GM12801 (cell line): Measurements from ENCODE around the gene FOXN3.

Source experiments
- TF ChIP-seq, protein P1 (sequence below): IDR thresholded peaks from one replicate; pipeline ENCODE4 v1.5.1; 2011; ENCODE audit warnings: control low read depth; ENCODE audit not compliant: insufficient read length; ENCODE audit errors: extremely low read depth

FOXN3 gene

DNA sequence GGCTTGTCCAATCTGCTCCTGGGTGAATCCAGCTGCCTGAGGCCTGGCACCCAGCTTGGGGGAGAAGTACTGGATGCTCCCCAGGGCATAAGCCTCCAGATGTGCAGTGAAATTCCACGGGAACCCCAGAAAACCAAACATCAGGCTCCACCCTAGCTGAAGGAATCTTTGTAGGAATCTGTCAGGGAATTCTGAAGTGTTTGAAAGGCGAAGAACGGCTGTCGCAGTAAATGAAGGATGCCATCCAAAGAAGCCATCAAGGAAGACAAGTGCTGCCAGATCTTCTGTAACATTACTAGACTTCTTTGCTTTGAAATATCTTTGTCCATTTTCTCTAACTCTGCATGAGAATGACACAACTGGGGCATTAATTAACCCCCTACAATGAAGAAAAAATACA, 219.4 kb downstream of the FOXN3 start:
- TF ChIP-seq, protein P1, sequence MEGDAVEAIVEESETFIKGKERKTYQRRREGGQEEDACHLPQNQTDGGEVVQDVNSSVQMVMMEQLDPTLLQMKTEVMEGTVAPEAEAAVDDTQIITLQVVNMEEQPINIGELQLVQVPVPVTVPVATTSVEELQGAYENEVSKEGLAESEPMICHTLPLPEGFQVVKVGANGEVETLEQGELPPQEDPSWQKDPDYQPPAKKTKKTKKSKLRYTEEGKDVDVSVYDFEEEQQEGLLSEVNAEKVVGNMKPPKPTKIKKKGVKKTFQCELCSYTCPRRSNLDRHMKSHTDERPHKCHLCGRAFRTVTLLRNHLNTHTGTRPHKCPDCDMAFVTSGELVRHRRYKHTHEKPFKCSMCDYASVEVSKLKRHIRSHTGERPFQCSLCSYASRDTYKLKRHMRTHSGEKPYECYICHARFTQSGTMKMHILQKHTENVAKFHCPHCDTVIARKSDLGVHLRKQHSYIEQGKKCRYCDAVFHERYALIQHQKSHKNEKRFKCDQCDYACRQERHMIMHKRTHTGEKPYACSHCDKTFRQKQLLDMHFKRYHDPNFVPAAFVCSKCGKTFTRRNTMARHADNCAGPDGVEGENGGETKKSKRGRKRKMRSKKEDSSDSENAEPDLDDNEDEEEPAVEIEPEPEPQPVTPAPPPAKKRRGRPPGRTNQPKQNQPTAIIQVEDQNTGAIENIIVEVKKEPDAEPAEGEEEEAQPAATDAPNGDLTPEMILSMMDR = no peak

DNA sequence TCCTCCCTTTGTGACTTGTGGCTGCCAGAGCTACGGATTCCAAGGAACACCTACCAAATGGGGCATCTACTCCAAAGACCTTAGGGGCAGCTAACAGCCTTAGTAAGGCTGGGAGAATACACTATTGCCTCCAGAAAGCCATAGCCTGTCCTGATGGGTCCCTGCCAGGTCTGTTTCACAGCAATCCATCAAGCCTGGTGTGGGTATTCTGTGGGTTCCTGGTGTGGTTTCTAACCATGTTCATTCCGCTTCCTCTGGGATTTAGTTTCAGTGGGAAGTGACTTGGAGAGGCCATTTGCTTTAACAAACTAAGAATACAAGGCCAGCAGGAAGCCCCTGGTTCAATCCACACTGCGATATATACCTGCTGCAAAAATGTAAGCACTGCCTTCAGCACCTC, 220.5 kb downstream of the FOXN3 start:
- TF ChIP-seq, protein P1 = no peak

DNA sequence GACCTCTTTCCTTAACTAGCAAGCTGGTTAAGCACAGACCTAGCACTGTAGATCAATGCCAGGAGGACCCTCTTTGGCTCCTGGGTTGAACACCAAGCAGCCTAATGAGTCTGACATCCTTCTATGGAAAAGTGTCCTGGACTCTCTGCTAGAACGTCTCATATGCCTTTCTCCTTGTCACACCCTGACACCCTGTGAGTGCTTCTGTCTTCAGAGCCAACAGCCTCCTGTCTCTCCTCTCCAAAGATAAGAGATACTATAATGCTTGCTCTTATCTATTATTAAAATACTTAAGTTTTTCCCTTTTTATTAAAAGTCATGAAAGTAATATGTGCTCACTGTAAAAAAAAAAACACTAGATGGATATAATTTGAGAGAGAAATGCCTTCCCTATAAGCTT, 222.7 kb downstream of the FOXN3 start:
- TF ChIP-seq, protein P1 = no peak

DNA sequence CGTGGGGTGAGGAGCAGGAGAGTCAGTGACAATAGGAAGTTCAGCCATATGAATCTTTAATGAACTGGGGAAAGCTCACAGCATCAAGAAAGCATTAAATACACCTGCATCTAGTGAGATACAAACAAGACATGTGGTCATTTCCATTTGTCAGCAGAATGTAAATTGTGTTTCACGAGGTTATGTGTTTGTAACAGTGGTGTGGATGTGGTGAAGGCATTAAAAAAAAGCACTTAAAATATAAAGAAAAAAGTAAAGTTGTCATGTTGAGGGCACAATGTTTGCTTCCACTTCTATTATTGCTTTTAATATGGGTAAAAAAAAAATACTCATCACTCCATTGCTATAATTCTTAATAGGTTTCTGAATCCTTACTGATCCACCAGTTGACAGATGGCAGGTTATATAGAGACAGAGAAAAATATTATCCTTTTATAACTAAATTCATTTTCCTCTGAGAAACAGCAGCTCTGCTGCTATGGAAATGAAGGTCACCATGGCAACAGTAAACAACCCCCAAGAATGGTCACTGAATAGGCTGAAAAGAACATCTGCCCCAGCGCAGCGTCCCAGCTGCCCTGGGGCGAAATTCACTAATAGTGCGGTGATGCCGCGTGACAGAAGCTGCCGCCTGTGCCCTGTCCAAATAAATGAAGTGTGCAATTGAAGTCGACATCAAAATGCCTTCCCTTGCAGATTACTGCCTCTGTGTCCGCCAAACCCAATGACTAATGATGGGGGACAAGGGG, 226.1 kb downstream of the FOXN3 start:
- TF ChIP-seq, protein P1 = no peak

DNA sequence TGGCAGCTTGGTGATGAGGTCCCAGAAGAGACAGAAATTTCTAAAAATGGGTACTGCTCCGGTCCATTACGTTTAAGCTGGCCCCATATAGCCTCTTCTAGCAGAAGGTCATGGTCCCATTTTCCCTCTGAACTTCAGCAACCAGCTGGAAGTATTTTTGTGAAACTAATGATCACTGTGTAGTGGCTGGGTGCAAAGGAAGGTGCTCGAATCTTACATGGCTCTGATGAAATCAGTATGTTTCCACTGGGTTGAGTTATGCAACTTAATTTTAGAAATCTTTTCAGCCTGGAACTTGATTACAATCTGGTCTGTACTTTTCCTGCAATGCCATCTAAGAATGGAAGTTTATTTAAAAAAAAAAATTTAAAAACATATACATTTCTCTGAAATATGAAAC, 228.5 kb downstream of the FOXN3 start:
- TF ChIP-seq, protein P1 = no peak

DNA sequence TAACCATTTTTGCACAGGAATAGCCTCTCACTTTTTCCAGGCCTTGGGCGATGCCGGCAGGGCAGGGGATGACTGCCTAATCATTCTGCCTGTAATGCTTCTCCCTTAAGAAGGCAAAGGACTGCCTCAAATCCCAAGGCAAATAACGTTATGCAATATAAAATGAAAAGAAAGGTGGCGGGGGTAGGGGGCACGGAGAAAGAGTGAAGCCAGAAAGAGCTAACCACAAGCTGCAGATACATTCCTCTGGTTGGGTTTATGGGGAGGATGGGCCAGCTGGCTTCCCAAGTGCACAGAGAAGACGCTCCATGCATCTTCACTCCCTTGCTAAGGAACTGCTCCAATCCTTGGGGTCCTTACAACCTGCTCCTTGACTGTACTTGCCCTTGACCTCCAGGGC, 229.5 kb downstream of the FOXN3 start:
- TF ChIP-seq, protein P1 = no peak

DNA sequence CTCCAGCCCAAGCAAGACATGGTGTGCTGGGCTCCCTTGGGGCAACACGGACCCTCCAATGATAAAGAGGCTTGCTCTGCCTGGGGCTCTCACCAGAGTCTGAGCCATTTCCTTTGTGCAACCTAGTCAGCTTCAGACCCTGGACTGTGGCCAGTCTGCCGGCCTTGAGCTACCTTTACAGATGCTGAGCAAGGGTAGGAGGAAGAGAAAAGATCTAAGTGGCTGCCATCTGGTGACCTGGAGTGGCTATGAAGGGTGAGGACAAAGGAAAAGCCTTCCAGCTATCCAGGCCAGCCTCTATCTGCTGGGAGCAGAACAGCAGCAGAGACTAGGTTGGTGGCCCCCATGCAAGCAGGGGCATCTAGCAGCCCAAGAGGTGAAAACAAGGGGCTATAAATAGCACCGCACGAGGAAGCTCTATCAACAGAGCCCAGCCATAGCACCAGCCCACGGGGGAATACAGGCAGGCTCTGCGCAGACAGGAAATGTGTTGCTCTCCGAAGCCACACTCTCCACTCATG, 230.1 kb downstream of the FOXN3 start:
- TF ChIP-seq, protein P1 = no peak
